OCI-LY7 (cell line): ENCODE measurements around the gene LRRC74A. TPM values are rescaled to one million over a fixed set of nuclear protein-coding genes. Genes with fewer than 3 reads are reported as not detected.

Source experiments
- BruUV-seq: library from RNA; stranded (reverse); fragments of 400-500 nt; replicated peaks from 2 replicates; lab custom pipeline; 2021; lab: Mats Ljungman, UMichigan
- CTCF ChIA-PET: fragments of 300-600 bp; sonication (Branson Sonifier 250); formaldehyde crosslinking; loops from one replicate; lab custom pipeline; 2022; ENCODE audit warnings: antibody characterized with exemption; ENCODE audit not compliant: unreplicated experiment; lab: Charles Lee
- POLR2A ChIA-PET: fragments of 300-600 bp; sonication (Branson Sonifier 250); formaldehyde crosslinking; loops from one replicate; lab custom pipeline; 2022; ENCODE audit warnings: antibody characterized with exemption; lab: Charles Lee
- DNase-seq: peaks from one replicate; pipeline ENCODE4 v3.0.0-alpha.2; 2015; ENCODE audit warnings: low spot score
- H2AFZ ChIP-seq: fragments of 200-600 bp; sonication (generic), shearing (Covaris generic); 2 replicates; pipeline ENCODE4 v1.6.1; 2014; ENCODE audit warnings: mild to moderate bottlenecking, antibody characterized with exemption, low read length, moderate library complexity
- H3K27ac ChIP-seq: fragments of 200-600 bp; sonication (generic); 2 replicates; pipeline ENCODE4 v1.5.1; 2014; ENCODE audit warnings: mixed run types, low read depth, mild to moderate bottlenecking, moderate library complexity, low read length, inconsistent platforms; ENCODE audit not compliant: poor library complexity, severe bottlenecking
- H3K36me3 ChIP-seq: fragments of 200-600 bp; sonication (generic); 2 replicates; pipeline ENCODE4 v1.6.1; 2014; ENCODE audit warnings: mild to moderate bottlenecking, antibody characterized with exemption, low read length, moderate library complexity, mixed read lengths; ENCODE audit not compliant: insufficient read depth
- H3K4me1 ChIP-seq: fragments of 200-600 bp; sonication (generic); 2 replicates; pipeline ENCODE4 v1.5.1; 2014; ENCODE audit warnings: mild to moderate bottlenecking, low read length; ENCODE audit not compliant: insufficient read depth, poor library complexity, severe bottlenecking
- H3K4me2 ChIP-seq: fragments of 200-600 bp; sonication (generic); 2 replicates; pipeline ENCODE4 v1.6.1; 2014; ENCODE audit warnings: mild to moderate bottlenecking, low read length
- H3K4me3 ChIP-seq: fragments of 200-600 bp; sonication (generic); 2 replicates; pipeline ENCODE4 v1.5.1; 2014; ENCODE audit warnings: mild to moderate bottlenecking, low read depth, low read length; ENCODE audit not compliant: poor library complexity, severe bottlenecking
- H3K79me2 ChIP-seq: fragments of 200-600 bp; sonication (generic); 2 replicates; pipeline ENCODE4 v1.6.1; 2016; ENCODE audit warnings: low read depth, mild to moderate bottlenecking, low read length, moderate library complexity, mixed read lengths; ENCODE audit not compliant: insufficient read depth
- H3K9me2 ChIP-seq: fragments of 200-600 bp; sonication (generic); 2 replicates; pipeline ENCODE4 v1.6.1; 2016; ENCODE audit warnings: mild to moderate bottlenecking, low read length, mixed read lengths; ENCODE audit not compliant: insufficient read depth
- H3K9me3 ChIP-seq: fragments of 200-600 bp; sonication (generic); 2 replicates; pipeline ENCODE4 v1.6.1; 2014; ENCODE audit warnings: mild to moderate bottlenecking, mixed run types, low read length, mixed read lengths
- H4K20me1 ChIP-seq: fragments of 200-600 bp; sonication (generic); 2 replicates; pipeline ENCODE4 v1.6.1; 2014; ENCODE audit warnings: mild to moderate bottlenecking, antibody characterized with exemption, low read length, moderate library complexity, mixed read lengths; ENCODE audit not compliant: insufficient read depth
- EZH2phosphoT487 ChIP-seq: fragments of 200-600 bp; sonication (generic); IDR thresholded peaks from 2 replicates; pipeline ENCODE4 v1.6.1; 2018; ENCODE audit warnings: low read depth, borderline replicate concordance, mild to moderate bottlenecking, mixed run types, antibody characterized with exemption, low read length, moderate library complexity, mixed read lengths
- intact Hi-C: fragments of 100-400 bp; cut with micrococcal nuclease; formaldehyde crosslinking; loops from one replicate; pipeline ENCODE4 v1.10.0; 2022; ENCODE audit not compliant: unreplicated experiment
- total RNA-seq, 2 experiments: library from RNA; depleted of rRNA in 1 of 2; stranded (reverse); fragments of >200 nt in 1 of 2; shearing (Covaris generic) in 1 of 2; gene quantifications; 2 replicates each; pipeline ENCODE4 v1.2.3, GENCODE V29; 2014 to 2022
- TF ChIP-seq, protein P1 (sequence below): fragments of 200-600 bp; sonication (generic); conservative IDR thresholded peaks from 2 replicates; pipeline ENCODE4 v1.5.1; 2014; ENCODE audit warnings: mild to moderate bottlenecking, antibody characterized with exemption, low read length, moderate library complexity, mixed read lengths

Gene LRRC74A
- total RNA-seq, 2 experiments from 2014 or later, result not detected

DNA sequence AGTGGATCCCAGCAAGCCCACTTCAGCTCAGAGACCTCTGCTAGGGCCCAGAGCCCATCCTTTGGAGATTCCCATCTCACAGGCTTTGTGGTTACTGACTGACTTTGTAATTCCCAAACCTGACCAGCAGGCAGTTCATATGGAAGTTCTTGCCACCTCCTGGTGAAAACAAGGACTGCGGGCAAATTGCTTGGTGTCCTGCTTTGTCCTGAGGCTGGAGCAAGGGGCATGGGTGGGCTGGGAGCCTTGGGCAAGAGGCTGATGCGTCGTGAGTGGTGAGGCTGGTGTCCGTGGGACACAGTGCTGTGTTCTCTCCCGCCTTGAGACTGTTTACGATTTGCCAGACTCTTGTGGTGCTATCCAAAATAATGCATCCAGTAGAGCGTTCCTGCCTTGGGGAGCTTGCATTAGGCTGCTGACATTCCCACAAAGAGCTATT, 91.0 kb downstream of the LRRC74A start:
- Histone ChIP-seq H3K4me2 (no peak overlapping the region), H3K79me2 (no peaks in the 10 kb centered on the region), H3K4me1 (peaks cover 3% of the 10 kb centered on the region), H3K27ac (no peak overlapping the region), H3K9me2 (no peaks in the 10 kb centered on the region), H3K4me3 (no peak overlapping the region), H4K20me1 (no peaks in the 10 kb centered on the region), H3K9me3 (no peaks in the 10 kb centered on the region), H3K36me3 (no peaks in the 10 kb centered on the region), H2AFZ (no peak overlapping the region)
- TF ChIP-seq, protein P1, sequence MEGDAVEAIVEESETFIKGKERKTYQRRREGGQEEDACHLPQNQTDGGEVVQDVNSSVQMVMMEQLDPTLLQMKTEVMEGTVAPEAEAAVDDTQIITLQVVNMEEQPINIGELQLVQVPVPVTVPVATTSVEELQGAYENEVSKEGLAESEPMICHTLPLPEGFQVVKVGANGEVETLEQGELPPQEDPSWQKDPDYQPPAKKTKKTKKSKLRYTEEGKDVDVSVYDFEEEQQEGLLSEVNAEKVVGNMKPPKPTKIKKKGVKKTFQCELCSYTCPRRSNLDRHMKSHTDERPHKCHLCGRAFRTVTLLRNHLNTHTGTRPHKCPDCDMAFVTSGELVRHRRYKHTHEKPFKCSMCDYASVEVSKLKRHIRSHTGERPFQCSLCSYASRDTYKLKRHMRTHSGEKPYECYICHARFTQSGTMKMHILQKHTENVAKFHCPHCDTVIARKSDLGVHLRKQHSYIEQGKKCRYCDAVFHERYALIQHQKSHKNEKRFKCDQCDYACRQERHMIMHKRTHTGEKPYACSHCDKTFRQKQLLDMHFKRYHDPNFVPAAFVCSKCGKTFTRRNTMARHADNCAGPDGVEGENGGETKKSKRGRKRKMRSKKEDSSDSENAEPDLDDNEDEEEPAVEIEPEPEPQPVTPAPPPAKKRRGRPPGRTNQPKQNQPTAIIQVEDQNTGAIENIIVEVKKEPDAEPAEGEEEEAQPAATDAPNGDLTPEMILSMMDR, result peak; percentile 70
- no peak for TF ChIP-seq EZH2phosphoT487
- BruUV-seq, result no TSS peak
- ChIA-PET POLR2A (no interaction called here), CTCF (interaction anchor here (1.0 kb wide), 1 partner anchor 125 kb away, joined by 3 read pairs; no protein-coding TSS in a partner anchor)
- peak; percentile 28 for DNase-seq
- intact Hi-C loops, result loop anchor here (1.0 kb wide), 1 partner anchor 41 kb away; no protein-coding TSS in a partner anchor

DNA sequence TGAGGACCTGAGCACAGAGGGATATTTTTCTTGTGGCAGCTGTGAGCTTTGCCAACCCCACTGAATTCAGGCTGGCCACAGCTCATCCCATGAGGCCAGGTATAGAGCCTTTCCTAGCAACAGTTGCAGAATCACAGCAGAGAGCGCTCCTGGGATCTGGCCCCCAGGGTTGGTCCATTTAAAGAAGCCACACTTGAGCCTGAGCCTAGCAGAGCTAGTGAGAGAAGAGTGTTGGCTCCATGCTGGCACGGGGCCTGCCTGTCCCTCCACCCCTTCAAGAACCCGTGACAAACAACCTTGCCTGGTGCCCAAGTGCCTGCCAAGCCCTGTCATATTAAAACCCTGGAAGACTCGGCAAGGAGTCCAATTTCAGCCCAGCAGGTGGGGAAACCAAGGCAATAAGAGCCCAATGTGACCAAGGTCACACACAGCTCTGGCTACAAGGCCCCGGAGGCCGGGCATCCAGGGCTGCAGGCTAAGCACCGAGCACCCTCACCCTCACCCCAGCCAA, 91.6 kb downstream of the LRRC74A start:
- Histone ChIP-seq H3K36me3 (no peaks in the 10 kb centered on the region), H3K4me2 (no peak overlapping the region), H3K27ac (no peak overlapping the region), H2AFZ (no peak overlapping the region), H3K4me3 (no peak overlapping the region), H3K9me2 (no peaks in the 10 kb centered on the region), H3K4me1 (peaks cover 3% of the 10 kb centered on the region), H3K9me3 (no peaks in the 10 kb centered on the region), H4K20me1 (no peaks in the 10 kb centered on the region), H3K79me2 (no peaks in the 10 kb centered on the region)
- intact Hi-C loops, result loop anchor here (1.0 kb wide), 1 partner anchor 41 kb away; no protein-coding TSS in a partner anchor
- POLR2A ChIA-PET, result interaction anchor here (0.6 kb wide), 2 partner anchors 43 to 45 kb away, joined by 3 to 4 read pairs; no protein-coding TSS in a partner anchor
- CTCF ChIA-PET, result no interaction called here
- DNase-seq, result no peak
- TF ChIP-seq, protein P1, result no peak
- no peak for TF ChIP-seq EZH2phosphoT487
- BruUV-seq, result no TSS peak

DNA sequence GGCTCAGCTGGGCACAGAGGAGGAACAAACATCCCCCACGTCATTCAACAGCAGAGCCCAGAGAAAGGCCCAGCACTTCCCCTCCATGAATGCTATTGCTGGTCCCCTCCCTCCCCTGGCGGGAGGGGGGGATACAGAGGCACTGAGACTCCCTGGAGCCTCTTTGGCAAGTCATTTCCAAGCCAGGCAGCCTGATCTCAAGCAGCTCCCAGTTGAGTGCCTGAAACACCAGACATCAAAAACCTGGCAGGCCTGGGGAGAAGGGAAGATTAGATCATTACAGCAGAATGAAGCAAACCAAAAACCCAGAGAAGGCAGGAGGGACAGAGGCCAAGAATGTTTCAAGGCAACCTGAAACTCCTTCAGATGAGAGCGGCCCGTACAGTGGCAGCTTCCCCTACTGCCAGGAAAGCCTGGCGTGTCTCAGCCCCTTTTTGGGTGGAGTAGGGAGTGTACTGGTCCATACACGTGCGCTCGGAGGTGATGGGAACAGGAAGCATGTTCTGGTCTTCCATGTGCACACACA, 92.1 kb downstream of the LRRC74A start:
- intact Hi-C loops, result no loop called here
- no peak for DNase-seq
- CTCF ChIA-PET, result no interaction called here
- H3K27ac ChIP-seq, result no peak overlapping the region
- peaks cover 3% of the 10 kb centered on the region for H3K4me1 ChIP-seq
- H3K4me2 ChIP-seq, result no peak overlapping the region
- TF ChIP-seq EZH2phosphoT487, result no peak
- TF ChIP-seq, protein P1, result no peak
- BruUV-seq, result no TSS peak
- H3K4me3 ChIP-seq, result no peak overlapping the region
- no peaks in the 10 kb centered on the region for H4K20me1 ChIP-seq
- H3K79me2 ChIP-seq, result no peaks in the 10 kb centered on the region
- no peaks in the 10 kb centered on the region for H3K9me3 ChIP-seq
- H2AFZ ChIP-seq, result no peak overlapping the region
- POLR2A ChIA-PET, result interaction anchor here (0.6 kb wide), 2 partner anchors 44 to 45 kb away, joined by 3 to 4 read pairs; no protein-coding TSS in a partner anchor
- H3K9me2 ChIP-seq, result no peaks in the 10 kb centered on the region
- H3K36me3 ChIP-seq, result no peaks in the 10 kb centered on the region
